Measurements from ENCODE around the gene RANBP10.
A peak's percentile ranks its signal among the peaks of the same experiment; 100 is the strongest.
"Not testable (repeated sequence)": the region's sequence is repeated elsewhere in the genome, so short reads cannot be mapped to it uniquely, and the experiment has no call there.

RANBP10 gene

GRCh38 chr16:67779256-67780014 lies 26.9 kb downstream of the RANBP10 start:
- no peak for DNase-seq

- DNase-seq, result peak; percentile 15
Measured at GRCh38 chr16:67775273-67775672, 31.1 kb downstream of the RANBP10 start.

GRCh38 chr16:67774457-67774853 lies 31.9 kb downstream of the RANBP10 start:
- no peak for DNase-seq

- DNase-seq, result no peak
Measured at GRCh38 chr16:67773569-67774456, 32.5 kb downstream of the RANBP10 start.

- DNase-seq, result no peak
Measured at GRCh38 chr16:67773099-67773498, 33.3 kb downstream of the RANBP10 start.

- no peak for DNase-seq
Measured at GRCh38 chr16:67770346-67770991, 35.9 kb downstream of the RANBP10 start.

GRCh38 chr16:67767953-67768352 lies 38.4 kb downstream of the RANBP10 start:
- peak; percentile 63 for DNase-seq

GRCh38 chr16:67766291-67766690 lies 40.1 kb downstream of the RANBP10 start:
- DNase-seq, result no peak

- DNase-seq, result no peak
Measured at GRCh38 chr16:67764158-67764667, 42.1 kb downstream of the RANBP10 start.

- DNase-seq, result no peak
Measured at GRCh38 chr16:67763066-67763465, 43.3 kb downstream of the RANBP10 start.

GRCh38 chr16:67762385-67762784 lies 44.0 kb downstream of the RANBP10 start:
- DNase-seq, result no peak

- no peak for DNase-seq
Measured at GRCh38 chr16:67761924-67762323, 44.4 kb downstream of the RANBP10 start.

- no peak for DNase-seq
Measured at GRCh38 chr16:67760956-67761230, 45.5 kb downstream of the RANBP10 start.

GRCh38 chr16:67760206-67760955 lies 46.0 kb downstream of the RANBP10 start:
- DNase-seq, result no peak

- DNase-seq, result no peak
Measured at GRCh38 chr16:67758966-67759365, 47.4 kb downstream of the RANBP10 start.

- DNase-seq, result no peak
Measured at GRCh38 chr16:67758006-67758405, 48.4 kb downstream of the RANBP10 start.

GRCh38 chr16:67752641-67753040 lies 53.7 kb downstream of the RANBP10 start:
- no peak for DNase-seq

- DNase-seq, result not testable (repeated sequence)
Measured at GRCh38 chr16:67751331-67751730, 55.0 kb downstream of the RANBP10 start.

- no peak for DNase-seq
Measured at GRCh38 chr16:67750466-67750865, 55.9 kb downstream of the RANBP10 start.

- no peak for DNase-seq
Measured at GRCh38 chr16:67749436-67750078, 56.8 kb downstream of the RANBP10 start.

GRCh38 chr16:67748834-67749233 lies 57.5 kb downstream of the RANBP10 start:
- DNase-seq, result no peak

GRCh38 chr16:67746846-67747245 lies 59.5 kb downstream of the RANBP10 start:
- DNase-seq, result no peak
